ENCODE results near the gene SUV39H1. TPM values are rescaled to one million over a fixed set of nuclear protein-coding genes. Genes with fewer than 3 reads are reported as not detected.
"Not testable (repeated sequence)": the region's sequence is repeated elsewhere in the genome, so short reads cannot be mapped to it uniquely, and the experiment has no call there.

The SUV39H1 gene
- 10 to 100 TPM; 26.8 to 28.4 TPM for total RNA-seq

- intact Hi-C loops (cut with micrococcal nuclease), result no loop called here
- no peaks in the 10 kb centered on the region for H3K9me3 Mint-ChIP-seq
- peak within 1 kb of the TSS; percentile 94 for H3K27ac Mint-ChIP-seq
- peaks cover 26% of the 10 kb centered on the region for H3K4me1 Mint-ChIP-seq (ENCODE audit: low read depth)
- DNase-seq (peak; percentile 87), ATAC-seq (peak; percentile 94)
- CTCF ChIA-PET, result interaction anchor here (1.0 to 1.6 kb wide), 2 partner anchors 13 to 48 kb away, joined by 5 read pairs; partner anchors contain the start of gene WAS
- no peak for TF ChIP-seq CTCF (IDR thresholded peaks at IDR 0.05)
- no peaks in the 10 kb centered on the region for H3K27me3 Mint-ChIP-seq
- peaks cover 21% of the 10 kb centered on the region for H3K36me3 Mint-ChIP-seq (ENCODE audit: low read depth)
- H3K4me3 Mint-ChIP-seq, result peak within 1 kb of the TSS; percentile 81
- POLR2A ChIA-PET, result interaction anchor here (0.6 to 2.6 kb wide), 9 partner anchors 13 to 118 kb away, joined by 3 to 15 read pairs (median 5); partner anchors contain the start of genes HDAC6 and WAS
Measured at GRCh38 chrX:48696301-48696908, at the start of gene SUV39H1. Gene SUV39H1, plus strand, starts transcription at chrX:48696734. Its CDS starts 51 bp downstream, at chrX:48696785.

GRCh38 chrX:48648336-48648751 lies 48.2 kb upstream of the SUV39H1 start:
- Mint-ChIP-seq H3K36me3 (ENCODE audit: low read depth) (no peaks in the 10 kb centered on the region), H3K4me3 (no peak overlapping the region), H3K27ac (no peak overlapping the region), H3K9me3 (no peaks in the 10 kb centered on the region), H3K27me3 (no peaks in the 10 kb centered on the region), H3K4me1 (ENCODE audit: low read depth) (peaks cover 11% of the 10 kb centered on the region)
- ChIA-PET CTCF (interaction anchor here (0.8 to 1.6 kb wide), 22 partner anchors 9 to 299 kb away, joined by 3 to 10 read pairs (median 4); partner anchors contain the start of genes PQBP1, SLC35A2 and SUV39H1), POLR2A (interaction anchor here (0.6 kb wide), 1 partner anchor 550 kb away, joined by 3 read pairs; no protein-coding TSS in a partner anchor)
- peak; percentile 25 for TF ChIP-seq CTCF (IDR thresholded peaks at IDR 0.05)
- intact Hi-C loops (cut with micrococcal nuclease), result no loop called here
- ATAC-seq (no peak), DNase-seq (peak; percentile 43)

- H3K9me3 Mint-ChIP-seq, result no peaks in the 10 kb centered on the region
- no peak overlapping the region for H3K27ac Mint-ChIP-seq
- H3K4me3 Mint-ChIP-seq, result no peak overlapping the region
- intact Hi-C loops (cut with micrococcal nuclease), result no loop called here
- H3K4me1 Mint-ChIP-seq (ENCODE audit: low read depth), result peaks cover 11% of the 10 kb centered on the region
- POLR2A ChIA-PET, result no interaction called here
- DNase-seq (no peak), ATAC-seq (no peak)
- CTCF ChIA-PET, result interaction anchor here (0.8 to 1.6 kb wide), 8 partner anchors 17 to 298 kb away, joined by 3 to 9 read pairs (median 5); partner anchors contain the start of genes PQBP1 and SUV39H1
- no peaks in the 10 kb centered on the region for H3K36me3 Mint-ChIP-seq (ENCODE audit: low read depth)
- no peak for TF ChIP-seq CTCF (IDR thresholded peaks at IDR 0.05)
- H3K27me3 Mint-ChIP-seq, result no peaks in the 10 kb centered on the region
Measured at GRCh38 chrX:48649102-48649501, 47.4 kb upstream of the SUV39H1 start.

- intact Hi-C loops (cut with micrococcal nuclease); H3K4me3 Mint-ChIP-seq; H3K9me3 Mint-ChIP-seq; DNase-seq; CTCF ChIA-PET; H3K27me3 Mint-ChIP-seq; H3K36me3 Mint-ChIP-seq (ENCODE audit: low read depth): not testable (repeated sequence)
- POLR2A ChIA-PET, result interaction anchor here (0.6 kb wide), 1 partner anchor 25 kb away, joined by 3 read pairs; no protein-coding TSS in a partner anchor
- peak; percentile 7 for ATAC-seq
- Mint-ChIP-seq H3K27ac (peak overlapping the region; percentile 38), H3K4me1 (ENCODE audit: low read depth) (peaks cover 11% of the 10 kb centered on the region)
Measured at GRCh38 chrX:48652055-48652579, 44.4 kb upstream of the SUV39H1 start.

GRCh38 chrX:48654746-48655145 lies 41.8 kb upstream of the SUV39H1 start:
- H3K4me3 Mint-ChIP-seq; H3K27me3 Mint-ChIP-seq; POLR2A ChIA-PET; ATAC-seq; H3K4me1 Mint-ChIP-seq (ENCODE audit: low read depth); H3K9me3 Mint-ChIP-seq; intact Hi-C loops (cut with micrococcal nuclease); DNase-seq; CTCF ChIA-PET; H3K27ac Mint-ChIP-seq; H3K36me3 Mint-ChIP-seq (ENCODE audit: low read depth): not testable (repeated sequence)

GRCh38 chrX:48659686-48660085 lies 36.8 kb upstream of the SUV39H1 start:
- H3K27me3 Mint-ChIP-seq; H3K4me1 Mint-ChIP-seq (ENCODE audit: low read depth); DNase-seq; intact Hi-C loops (cut with micrococcal nuclease); ATAC-seq; CTCF ChIA-PET; H3K4me3 Mint-ChIP-seq; H3K36me3 Mint-ChIP-seq (ENCODE audit: low read depth); H3K27ac Mint-ChIP-seq; H3K9me3 Mint-ChIP-seq: not testable (repeated sequence)
- POLR2A ChIA-PET, result interaction anchor here (0.7 kb wide), 1 partner anchor 321 kb away, joined by 5 read pairs; no protein-coding TSS in a partner anchor

Measured in activated CD8-positive, alpha-beta T cell treated with anti-CD3 and anti-CD28 coated beads for 36 hours (primary cell).